Memory B cell (primary cell): ENCODE measurements around the gene TGIF1.
"Not testable (repeated sequence)": the region's sequence is repeated elsewhere in the genome, so short reads cannot be mapped to it uniquely, and the experiment has no call there.

Experiments
- ATAC-seq: fragments of 150-1000 bp; cut with Tn5 transposase; 2 replicates; pipeline ENCODE4 v1.10.0; 2021; ENCODE audit warnings: low read depth, mild to moderate bottlenecking, moderate library complexity
- DNase-seq, 2 donors: peaks; one replicate each; pipeline ENCODE4 v3.0.0; 2022; ENCODE audit warnings: low spot score in 2 of 2
- H3K27ac Mint-ChIP-seq: one replicate; pipeline ENCODE4 v1.8.0; 2022; ENCODE audit warnings: mild to moderate bottlenecking, moderate library complexity, mixed read lengths
- H3K27me3 Mint-ChIP-seq: one replicate; pipeline ENCODE4 v1.8.0; 2022; ENCODE audit warnings: mixed read lengths
- H3K36me3 Mint-ChIP-seq: one replicate; pipeline ENCODE4 v1.8.0; 2022; ENCODE audit warnings: mild to moderate bottlenecking, mixed read lengths
- H3K4me1 Mint-ChIP-seq: one replicate; pipeline ENCODE4 v1.8.0; 2022; ENCODE audit warnings: mixed read lengths
- H3K4me3 Mint-ChIP-seq: one replicate; pipeline ENCODE4 v1.8.0; 2022; ENCODE audit warnings: mild to moderate bottlenecking, moderate library complexity, mixed read lengths
- H3K9me3 Mint-ChIP-seq: one replicate; pipeline ENCODE4 v1.8.0; 2022; ENCODE audit warnings: mixed read lengths

TGIF1 gene

DNA sequence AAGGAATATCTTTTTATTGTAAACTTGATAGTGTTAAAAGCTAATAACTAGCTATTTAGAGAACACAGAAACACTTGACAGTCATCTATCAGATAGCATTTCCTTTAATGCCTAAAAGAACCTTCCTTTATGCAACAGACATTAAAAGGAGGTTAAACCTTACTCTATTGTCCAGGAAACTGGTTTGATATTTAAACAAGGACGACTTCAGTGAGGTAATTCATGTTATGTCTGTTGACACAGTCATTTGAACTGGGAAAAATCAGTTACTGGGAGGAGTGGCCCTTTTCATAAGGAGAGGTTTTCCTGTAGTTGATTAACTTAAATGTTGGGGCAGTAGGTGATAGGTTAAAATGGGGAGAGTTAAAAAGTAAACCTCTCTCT, 6.7 kb downstream of the TGIF1 start:
- peaks cover 31% of the 10 kb centered on the region for H3K4me1 Mint-ChIP-seq
- ATAC-seq = no peak

DNA sequence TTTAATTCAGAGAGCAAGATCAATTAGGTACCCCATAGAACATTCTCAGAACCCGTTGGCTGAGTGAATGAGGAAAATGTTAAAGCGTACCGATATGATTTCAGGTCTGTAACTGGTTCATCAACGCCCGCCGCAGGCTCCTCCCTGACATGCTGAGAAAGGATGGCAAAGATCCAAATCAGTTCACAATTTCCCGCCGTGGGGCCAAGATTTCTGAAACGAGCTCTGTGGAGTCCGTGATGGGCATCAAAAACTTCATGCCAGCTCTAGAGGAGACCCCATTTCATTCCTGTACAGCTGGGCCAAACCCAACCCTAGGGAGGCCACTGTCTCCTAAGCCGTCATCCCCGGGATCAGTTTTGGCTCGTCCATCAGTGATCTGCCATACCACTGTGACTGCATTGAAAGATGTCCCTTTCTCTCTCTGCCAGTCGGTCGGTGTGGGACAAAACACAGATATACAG, 7.3 kb downstream of the TGIF1 start:
- ATAC-seq (no peak), DNase-seq (no peak)
- H3K36me3 Mint-ChIP-seq = peaks cover 18% of the 10 kb centered on the region
- no peaks in the 10 kb centered on the region for H3K27me3 Mint-ChIP-seq
- H3K27ac Mint-ChIP-seq = peak overlapping the region; percentile 95
- no peak overlapping the region for H3K4me3 Mint-ChIP-seq
- H3K4me1 Mint-ChIP-seq = peaks cover 31% of the 10 kb centered on the region
- H3K9me3 Mint-ChIP-seq = no peaks in the 10 kb centered on the region

More for the DNA sequence above, 6.7 kb downstream of the TGIF1 start:
- H3K27ac Mint-ChIP-seq = peak overlapping the region; percentile 81
- no peaks in the 10 kb centered on the region for H3K9me3 Mint-ChIP-seq
- no peak for DNase-seq
- peaks cover 14% of the 10 kb centered on the region for H3K36me3 Mint-ChIP-seq
- H3K4me3 Mint-ChIP-seq = no peak overlapping the region
- H3K27me3 Mint-ChIP-seq = no peaks in the 10 kb centered on the region

DNA sequence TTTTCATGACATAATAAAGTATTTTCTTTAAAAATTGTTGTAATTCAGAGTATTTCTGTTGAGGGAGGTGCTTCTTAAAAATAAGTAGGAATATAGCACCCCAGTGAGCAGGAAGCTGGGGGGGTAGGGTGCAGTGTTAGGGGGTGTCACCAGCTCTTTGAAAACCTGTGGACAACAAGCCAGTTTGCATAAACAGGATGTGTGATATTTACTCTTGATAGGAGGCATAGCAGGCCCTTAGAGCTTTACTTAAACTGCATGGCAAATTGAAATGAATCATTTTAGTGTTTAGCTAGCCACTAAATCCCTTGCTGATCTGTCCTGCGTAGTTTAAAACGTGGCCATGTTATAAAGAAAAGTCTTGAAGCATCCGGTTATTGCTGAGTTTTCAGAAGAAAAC, 8.4 kb downstream of the TGIF1 start:
- peak; percentile 57 for ATAC-seq
- no peak for DNase-seq
- peak overlapping the region; percentile 95 for H3K27ac Mint-ChIP-seq
- peak overlapping the region; percentile 21 for H3K4me3 Mint-ChIP-seq
- peaks cover 24% of the 10 kb centered on the region for H3K4me1 Mint-ChIP-seq
- no peaks in the 10 kb centered on the region for H3K9me3 Mint-ChIP-seq
- no peaks in the 10 kb centered on the region for H3K27me3 Mint-ChIP-seq
- peaks cover 18% of the 10 kb centered on the region for H3K36me3 Mint-ChIP-seq

DNA sequence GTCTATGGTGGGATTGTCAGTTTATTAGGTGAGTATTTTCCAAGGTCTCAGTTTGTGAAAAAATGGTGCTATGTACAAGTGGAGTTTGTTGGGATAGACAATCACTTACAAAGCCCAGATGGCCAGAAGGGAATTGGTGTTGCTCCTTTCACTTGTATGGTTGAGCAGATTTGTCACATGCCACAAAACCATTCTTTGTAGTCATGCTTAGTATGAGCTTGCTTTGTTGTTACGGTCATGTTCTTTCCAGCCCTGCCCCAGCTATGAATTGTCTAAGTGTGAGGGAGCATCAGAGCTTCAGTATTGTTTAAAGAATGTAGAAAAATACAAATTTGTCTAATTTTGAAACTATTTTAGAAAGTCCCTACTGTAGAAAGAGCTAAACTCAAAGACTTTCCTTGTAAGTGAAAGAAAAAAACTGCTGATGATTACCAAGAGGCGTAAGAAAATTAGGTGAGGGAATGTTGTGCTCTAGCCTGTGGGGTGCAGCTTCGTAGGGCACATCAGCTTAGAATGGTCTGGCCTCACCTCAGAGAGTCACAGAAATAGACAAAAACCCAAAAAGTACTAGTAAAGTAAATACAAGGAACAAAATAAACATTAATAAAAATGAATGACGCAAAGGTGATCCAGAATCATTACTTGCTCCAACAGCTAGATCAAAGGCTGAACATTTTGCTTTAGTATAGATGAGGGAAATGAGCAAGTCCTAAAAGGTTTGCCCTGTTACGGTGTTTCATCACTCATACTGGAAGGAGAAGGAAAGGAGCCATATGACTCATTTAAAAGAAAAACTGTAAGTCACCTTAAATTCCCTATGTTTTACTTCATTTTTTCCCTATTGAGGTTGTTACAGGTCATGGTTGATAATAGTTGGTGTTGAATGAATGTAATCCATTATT, 9.2 kb downstream of the TGIF1 start:
- peak overlapping the region; percentile 95 for H3K27ac Mint-ChIP-seq
- H3K4me1 Mint-ChIP-seq = peaks cover 24% of the 10 kb centered on the region
- DNase-seq (no peak), ATAC-seq (peak; percentile 37)
- no peaks in the 10 kb centered on the region for H3K27me3 Mint-ChIP-seq
- H3K4me3 Mint-ChIP-seq = peak overlapping the region; percentile 21
- no peaks in the 10 kb centered on the region for H3K9me3 Mint-ChIP-seq
- peaks cover 18% of the 10 kb centered on the region for H3K36me3 Mint-ChIP-seq

DNA sequence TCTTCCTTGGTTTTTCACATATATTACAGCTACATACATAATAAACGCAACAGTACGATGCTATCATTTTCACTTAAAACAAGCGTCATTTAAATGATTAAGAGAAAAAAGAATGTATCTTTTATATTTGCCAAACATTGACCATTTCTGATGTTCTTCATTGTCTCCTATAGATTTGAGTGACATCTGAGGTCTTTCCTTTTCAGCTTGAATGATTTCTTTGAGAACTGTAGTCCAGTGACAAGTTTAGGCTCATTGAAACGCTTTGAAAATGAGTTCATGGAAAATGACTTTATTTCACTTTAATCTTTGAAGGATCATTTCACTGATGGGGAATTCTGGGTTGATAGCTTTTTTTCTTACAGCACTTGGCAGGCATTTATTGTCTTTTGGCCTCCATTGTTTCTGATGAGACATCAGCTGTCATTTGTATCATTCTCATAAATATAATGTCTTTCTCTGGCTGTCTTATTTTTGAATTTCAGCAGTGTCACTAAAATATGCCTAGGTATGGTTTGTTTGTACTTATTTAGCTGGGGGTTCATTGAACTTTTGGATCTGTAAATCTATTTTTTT, 10.9 kb downstream of the TGIF1 start:
- peaks cover 18% of the 10 kb centered on the region for H3K36me3 Mint-ChIP-seq
- peak overlapping the region; percentile 8 for H3K27ac Mint-ChIP-seq
- no peak overlapping the region for H3K4me3 Mint-ChIP-seq
- H3K9me3 Mint-ChIP-seq = no peaks in the 10 kb centered on the region
- no peak for ATAC-seq
- DNase-seq = no peak
- peaks cover 18% of the 10 kb centered on the region for H3K4me1 Mint-ChIP-seq
- no peaks in the 10 kb centered on the region for H3K27me3 Mint-ChIP-seq

DNA sequence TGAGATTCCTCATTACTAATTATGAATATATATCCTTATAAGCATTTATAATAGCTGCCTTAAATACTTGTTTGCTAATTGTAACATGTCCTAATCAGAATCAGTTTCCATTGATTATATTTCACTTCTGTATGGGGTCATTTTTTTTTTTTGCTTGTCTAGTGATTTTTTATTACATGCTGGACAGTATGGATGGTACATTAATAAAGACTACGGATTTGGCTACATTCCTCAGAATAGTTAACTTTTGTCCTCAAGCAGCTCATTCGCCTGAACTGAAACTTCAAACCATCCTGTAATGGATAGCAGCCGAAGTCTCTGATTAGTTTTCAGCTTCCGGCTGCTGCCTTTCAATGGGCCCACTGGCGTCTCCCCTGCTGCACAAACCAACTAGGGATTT, 11.7 kb downstream of the TGIF1 start:
- ATAC-seq (no peak), DNase-seq (no peak)
- H3K4me3 Mint-ChIP-seq = no peak overlapping the region
- peaks cover 14% of the 10 kb centered on the region for H3K36me3 Mint-ChIP-seq
- H3K27me3 Mint-ChIP-seq = no peaks in the 10 kb centered on the region
- peaks cover 22% of the 10 kb centered on the region for H3K4me1 Mint-ChIP-seq
- H3K27ac Mint-ChIP-seq = no peak overlapping the region
- H3K9me3 Mint-ChIP-seq = no peaks in the 10 kb centered on the region

DNA sequence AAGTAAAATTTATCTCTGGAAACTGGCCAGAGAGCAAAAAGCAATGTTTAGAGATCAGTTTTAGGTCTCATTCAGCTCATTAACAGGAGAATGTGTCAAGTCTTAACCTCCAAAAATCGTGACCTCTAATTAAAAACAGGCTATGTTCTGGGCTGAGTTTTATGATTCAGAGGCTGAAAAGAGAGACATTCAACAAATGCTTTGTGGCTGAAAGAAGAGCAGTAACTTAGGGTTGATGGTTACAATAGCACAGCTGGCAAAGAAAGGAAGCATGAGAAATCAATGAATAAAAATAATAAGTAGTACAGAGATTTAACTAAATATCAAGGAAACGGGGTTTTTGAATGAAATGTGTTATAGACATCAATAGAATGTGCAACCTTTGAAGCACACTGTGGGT, 13.1 kb downstream of the TGIF1 start:
- DNase-seq = no peak
- Mint-ChIP-seq H3K4me3 (no peak overlapping the region), H3K27ac (no peak overlapping the region), H3K4me1 (peaks cover 23% of the 10 kb centered on the region), H3K36me3 (peaks cover 8% of the 10 kb centered on the region), H3K27me3 (no peaks in the 10 kb centered on the region), H3K9me3 (no peaks in the 10 kb centered on the region)
- no peak for ATAC-seq

DNA sequence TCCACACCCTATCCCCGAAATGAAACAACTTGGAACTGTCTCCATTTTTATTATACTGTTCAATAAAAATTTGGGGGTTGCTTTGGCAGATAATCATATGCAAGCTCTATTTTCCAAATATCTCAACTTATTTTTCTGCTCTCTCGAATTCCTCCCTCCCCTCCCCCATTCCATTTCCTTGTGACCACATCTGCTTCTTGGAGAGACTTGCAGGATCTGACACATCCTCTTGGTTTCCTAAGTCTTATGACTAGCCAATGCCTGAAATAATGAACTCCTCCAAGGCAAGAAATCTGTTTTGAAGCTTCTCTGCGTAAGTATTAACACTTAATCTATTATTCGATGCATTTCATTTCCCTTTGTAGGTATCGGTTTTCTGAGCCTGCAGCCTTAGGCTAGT, 16.1 kb downstream of the TGIF1 start:
- Mint-ChIP-seq H3K27ac (no peak overlapping the region), H3K27me3 (no peaks in the 10 kb centered on the region), H3K9me3 (no peaks in the 10 kb centered on the region), H3K4me3 (no peak overlapping the region), H3K36me3 (peaks cover 4% of the 10 kb centered on the region), H3K4me1 (peaks cover 8% of the 10 kb centered on the region)
- DNase-seq (no peak), ATAC-seq (no peak)

DNA sequence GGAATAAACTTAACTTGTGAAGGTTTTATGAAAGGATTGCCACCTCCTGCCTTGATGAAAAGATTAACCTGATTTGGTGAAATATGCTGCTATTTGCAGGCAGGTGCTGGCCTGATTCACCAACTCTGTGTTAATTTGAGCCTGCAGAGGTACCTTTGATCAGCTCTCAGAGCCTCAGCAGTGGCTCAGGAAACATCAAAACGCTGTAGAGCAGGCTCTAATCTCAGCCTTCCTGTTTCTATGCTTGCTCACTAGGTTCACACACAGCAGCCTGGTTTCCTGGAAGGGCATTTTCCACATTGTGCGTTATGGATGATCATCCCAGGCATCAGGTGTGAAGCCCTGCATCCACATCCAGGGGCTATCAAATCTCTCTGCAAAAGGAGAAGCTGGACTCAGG, 16.9 kb downstream of the TGIF1 start:
- DNase-seq = no peak
- peak; percentile 32 for ATAC-seq
- H3K4me3 Mint-ChIP-seq = no peak overlapping the region
- H3K36me3 Mint-ChIP-seq = peaks cover 4% of the 10 kb centered on the region
- no peaks in the 10 kb centered on the region for H3K27me3 Mint-ChIP-seq
- peak overlapping the region; percentile 24 for H3K27ac Mint-ChIP-seq
- H3K9me3 Mint-ChIP-seq = no peaks in the 10 kb centered on the region
- peaks cover 8% of the 10 kb centered on the region for H3K4me1 Mint-ChIP-seq

DNA sequence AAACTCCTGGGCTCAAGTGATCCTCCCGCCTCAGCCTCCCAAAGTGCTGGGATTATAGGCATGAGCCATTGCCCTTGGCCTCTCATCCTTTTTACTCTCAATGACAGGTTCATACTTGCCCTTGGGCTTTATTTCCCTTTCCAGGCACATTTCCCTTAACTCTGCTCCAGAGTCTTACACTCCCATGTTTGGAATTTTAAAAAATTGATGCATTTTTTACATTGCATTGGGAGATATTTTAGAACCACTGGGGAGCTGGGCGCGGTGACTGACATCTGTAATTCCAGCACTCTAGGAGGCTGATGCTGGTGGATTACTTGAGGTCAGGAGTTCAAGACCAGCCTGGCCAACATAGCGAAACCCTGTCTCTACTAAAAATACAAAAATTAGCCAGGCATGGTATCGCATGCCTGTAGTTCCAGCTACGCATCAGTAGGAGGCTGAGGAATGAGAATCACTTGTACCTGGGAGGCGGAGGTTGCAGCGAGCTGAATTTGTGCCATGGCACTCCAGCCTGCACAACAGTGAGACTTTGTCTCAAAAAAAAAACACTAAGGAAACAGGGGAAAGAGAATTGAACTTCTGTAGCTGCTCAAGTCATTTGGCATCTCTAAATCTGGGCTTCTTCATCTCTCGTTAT, 18.2 kb downstream of the TGIF1 start:
- H3K4me1 Mint-ChIP-seq = peaks cover 11% of the 10 kb centered on the region
- H3K27ac Mint-ChIP-seq = no peak overlapping the region

DNA sequence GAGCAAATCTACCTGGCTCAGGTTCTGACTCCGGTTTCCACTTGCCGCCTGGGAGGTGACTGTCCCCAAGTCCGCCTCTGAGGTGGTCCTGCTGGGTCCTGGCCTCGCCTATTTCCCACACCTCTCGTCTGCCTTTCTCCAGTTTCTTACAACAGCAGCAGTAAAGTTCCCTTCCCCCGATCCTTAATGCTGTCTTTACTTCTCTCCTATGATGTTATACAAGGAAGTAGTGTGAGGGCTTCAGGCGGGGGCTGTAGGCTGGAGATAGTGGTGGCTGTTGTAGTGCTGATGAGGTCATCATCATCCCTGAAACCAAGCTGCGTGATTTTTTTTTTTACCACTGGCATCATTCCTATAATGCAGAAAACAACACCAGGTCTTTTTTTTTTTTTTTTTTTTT, 18.9 kb downstream of the TGIF1 start:
- no peak for ATAC-seq
- H3K27ac Mint-ChIP-seq = no peak overlapping the region
- H3K9me3 Mint-ChIP-seq = no peaks in the 10 kb centered on the region
- no peak for DNase-seq
- H3K27me3 Mint-ChIP-seq = no peaks in the 10 kb centered on the region
- no peak overlapping the region for H3K4me3 Mint-ChIP-seq
- no peaks in the 10 kb centered on the region for H3K36me3 Mint-ChIP-seq
- H3K4me1 Mint-ChIP-seq = peaks cover 15% of the 10 kb centered on the region

More for the DNA sequence above, 18.2 kb downstream of the TGIF1 start:
- no peaks in the 10 kb centered on the region for H3K27me3 Mint-ChIP-seq
- H3K4me3 Mint-ChIP-seq = no peak overlapping the region
- DNase-seq = no peak
- no peaks in the 10 kb centered on the region for H3K9me3 Mint-ChIP-seq
- no peak for ATAC-seq
- H3K36me3 Mint-ChIP-seq = no peaks in the 10 kb centered on the region

DNA sequence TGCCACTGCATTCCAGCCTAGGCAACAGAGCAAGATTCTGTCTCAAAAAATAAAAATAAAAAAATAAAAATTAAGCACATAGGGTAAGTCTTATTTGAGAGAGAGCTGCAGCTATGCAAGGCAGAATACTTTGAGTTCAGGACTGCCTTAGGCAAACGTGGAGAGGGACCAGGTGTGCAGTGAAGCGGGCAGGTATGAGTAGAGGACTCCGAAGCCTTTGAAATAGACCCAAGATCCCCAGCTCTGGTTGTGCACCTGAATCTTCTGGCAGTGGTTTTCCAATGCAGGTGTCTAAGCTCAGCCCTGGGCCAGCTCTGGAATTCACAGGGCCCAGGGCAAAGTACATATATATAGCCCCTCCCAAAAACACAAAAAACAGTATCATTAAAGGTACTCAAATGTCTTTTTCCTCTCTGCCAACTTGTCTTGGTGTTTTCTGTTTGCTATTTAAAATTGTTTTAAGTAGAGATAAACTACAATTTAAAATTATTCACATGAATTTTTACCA, 21.2 kb downstream of the TGIF1 start:
- peaks cover 16% of the 10 kb centered on the region for H3K4me1 Mint-ChIP-seq
- DNase-seq (no peak), ATAC-seq (no peak)
- H3K4me3 Mint-ChIP-seq = no peak overlapping the region
- no peaks in the 10 kb centered on the region for H3K27me3 Mint-ChIP-seq
- H3K36me3 Mint-ChIP-seq = peaks cover 2% of the 10 kb centered on the region
- no peaks in the 10 kb centered on the region for H3K9me3 Mint-ChIP-seq
- no peak overlapping the region for H3K27ac Mint-ChIP-seq

DNA sequence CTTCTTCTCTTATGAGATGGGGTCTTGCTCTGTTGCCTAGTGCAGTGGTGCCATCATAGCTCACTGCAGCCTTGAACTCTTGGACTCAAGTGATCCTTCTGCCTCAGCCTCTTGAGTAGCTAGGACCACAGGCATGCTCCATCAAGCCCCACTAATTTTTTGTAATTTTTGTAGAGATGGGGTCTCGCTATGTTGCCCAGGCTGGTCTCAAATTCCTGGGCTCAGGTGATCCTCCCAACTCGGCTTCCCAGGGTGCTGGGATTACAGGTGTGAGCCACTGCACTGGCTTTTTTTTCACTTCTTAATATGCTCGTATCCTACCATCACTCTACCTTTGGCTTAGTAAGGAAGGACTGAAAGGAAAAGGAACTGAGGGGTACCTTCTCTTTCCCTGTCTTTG, 22.1 kb downstream of the TGIF1 start:
- not testable (repeated sequence) for H3K4me3 Mint-ChIP-seq, ATAC-seq, DNase-seq, H3K27me3 Mint-ChIP-seq, H3K36me3 Mint-ChIP-seq, H3K9me3 Mint-ChIP-seq, H3K27ac Mint-ChIP-seq
- H3K4me1 Mint-ChIP-seq = peaks cover 10% of the 10 kb centered on the region
